ENCODE measurements around the gene LGALS8. TPM values are rescaled to one million over a fixed set of nuclear protein-coding genes. Genes with fewer than 3 reads are reported as not detected.
"Not testable (repeated sequence)": the region's sequence is repeated elsewhere in the genome, so short reads cannot be mapped to it uniquely, and the experiment has no call there.

The LGALS8 gene
- total RNA-seq = 66.0 TPM

DNA sequence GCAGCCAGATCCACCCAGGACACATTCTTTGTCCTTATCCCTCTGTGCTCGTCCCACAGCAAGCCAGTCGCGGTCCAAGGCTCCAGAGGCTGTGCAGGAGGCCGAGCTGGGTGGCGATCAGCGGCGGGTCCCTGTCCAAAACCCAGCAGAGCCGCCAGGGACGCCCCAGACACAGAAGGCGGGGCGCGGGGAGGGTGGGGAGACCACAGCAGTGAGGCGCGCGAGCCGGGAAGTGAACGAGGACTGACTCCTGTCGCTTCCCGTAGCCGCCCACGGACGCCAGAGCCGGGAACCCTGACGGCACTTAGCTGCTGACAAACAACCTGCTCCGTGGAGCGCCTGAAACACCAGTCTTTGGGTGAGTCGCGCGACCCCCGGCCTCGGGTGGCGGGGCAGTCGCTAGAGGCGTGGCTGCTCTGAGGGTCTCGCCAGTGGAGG lies at the start of gene LGALS8:
Gene LGALS8, plus strand, starts transcription at position 279 of the 438 bp plus-strand sequence. CDS start 2,089 bp downstream, outside the sequence.
- DNase-seq (ENCODE audit: low spot score in 2 of 2) (peak; percentile 71 to 84), FAIRE-seq (no peak)

DNA sequence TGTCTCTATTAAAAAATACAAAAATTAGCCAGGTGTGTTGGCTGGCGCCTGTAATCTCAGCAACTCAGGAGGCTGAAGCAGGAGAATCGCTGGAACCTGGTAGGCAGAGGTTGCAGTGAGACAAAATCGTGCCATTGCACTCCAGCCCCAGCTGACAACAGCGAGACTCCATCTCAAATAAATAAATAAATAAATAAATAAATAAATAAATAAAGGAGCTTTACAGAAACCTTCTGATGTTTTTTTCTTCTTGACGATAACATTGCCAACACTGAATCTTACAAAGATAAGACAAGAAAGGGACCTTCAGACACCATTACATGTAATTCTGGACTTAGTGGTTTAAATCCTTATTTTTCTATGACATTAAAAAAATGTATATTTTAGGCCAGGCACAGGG lies 47.8 kb upstream of the LGALS8 start:
- DNase-seq (ENCODE audit: low spot score in 2 of 2) (no peak), FAIRE-seq (no peak)

DNA sequence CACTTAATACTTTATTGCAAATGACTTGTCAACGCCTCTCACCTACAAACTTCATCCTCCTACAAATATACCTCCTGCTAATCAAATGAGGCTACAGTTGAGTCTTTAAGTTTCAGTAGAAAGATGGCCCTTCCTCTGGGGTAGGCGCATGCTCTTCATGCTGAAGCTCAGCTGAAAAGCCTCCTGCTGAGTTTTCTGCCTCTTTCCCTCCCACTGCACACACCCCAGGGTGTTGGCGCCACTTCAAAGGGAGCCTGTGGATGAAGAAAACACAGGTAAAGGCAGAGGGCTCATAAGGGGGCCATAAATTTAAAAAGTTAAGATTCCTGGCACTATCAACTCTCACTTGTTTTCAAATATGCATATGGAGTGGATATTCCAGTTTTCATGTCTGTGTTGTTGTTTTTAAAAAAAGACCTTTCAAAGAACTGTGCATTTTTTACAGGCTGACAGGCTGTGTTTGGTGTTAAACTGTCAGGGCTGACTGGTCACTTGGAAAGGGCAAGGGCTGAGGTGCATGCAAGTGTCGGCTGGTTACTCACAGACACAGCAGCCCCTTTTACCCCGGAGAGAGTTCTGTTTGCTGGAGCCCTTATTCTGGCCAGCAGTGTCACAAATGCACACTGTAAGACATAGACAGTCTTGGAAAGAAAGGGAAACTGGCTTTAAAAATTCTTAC lies 42.9 kb upstream of the LGALS8 start:
- no peak for DNase-seq (ENCODE audit: low spot score in 2 of 2)

DNA sequence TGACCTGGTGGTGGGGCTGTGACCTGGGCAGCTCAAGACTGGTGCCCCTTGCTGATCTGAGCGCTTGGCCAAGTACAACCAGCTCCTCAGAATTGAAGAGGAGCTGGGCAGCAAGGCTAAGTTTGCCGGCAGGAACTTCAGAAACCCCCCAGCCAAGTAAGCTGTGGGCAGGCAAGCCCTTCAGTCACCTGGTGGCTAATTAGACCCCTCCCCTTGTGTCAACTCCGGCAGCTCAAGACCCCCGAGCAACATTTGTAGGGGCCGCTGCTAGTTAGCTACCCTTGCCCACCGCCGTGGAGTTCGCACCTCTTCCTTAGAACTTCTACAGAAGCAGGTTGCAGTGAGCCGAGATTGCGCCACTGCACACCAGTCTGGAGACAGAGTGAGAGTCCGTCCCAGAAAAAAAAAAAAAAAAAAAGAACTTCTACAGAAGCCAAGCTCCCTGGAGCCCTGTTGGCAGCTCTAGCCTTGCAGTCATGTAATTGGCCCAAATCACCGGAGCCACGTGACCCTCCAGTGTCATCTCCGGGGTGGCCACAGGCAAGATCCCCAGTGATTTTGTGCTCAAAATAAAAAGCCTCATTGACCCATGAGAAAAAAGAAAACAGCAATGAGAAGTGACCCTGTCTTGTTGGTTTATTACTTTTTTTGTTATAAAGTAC lies 39.3 kb upstream of the LGALS8 start:
- no peak for DNase-seq (ENCODE audit: low spot score in 2 of 2)
- FAIRE-seq = no peak

More for the DNA sequence above, 42.9 kb upstream of the LGALS8 start:
- FAIRE-seq = no peak

DNA sequence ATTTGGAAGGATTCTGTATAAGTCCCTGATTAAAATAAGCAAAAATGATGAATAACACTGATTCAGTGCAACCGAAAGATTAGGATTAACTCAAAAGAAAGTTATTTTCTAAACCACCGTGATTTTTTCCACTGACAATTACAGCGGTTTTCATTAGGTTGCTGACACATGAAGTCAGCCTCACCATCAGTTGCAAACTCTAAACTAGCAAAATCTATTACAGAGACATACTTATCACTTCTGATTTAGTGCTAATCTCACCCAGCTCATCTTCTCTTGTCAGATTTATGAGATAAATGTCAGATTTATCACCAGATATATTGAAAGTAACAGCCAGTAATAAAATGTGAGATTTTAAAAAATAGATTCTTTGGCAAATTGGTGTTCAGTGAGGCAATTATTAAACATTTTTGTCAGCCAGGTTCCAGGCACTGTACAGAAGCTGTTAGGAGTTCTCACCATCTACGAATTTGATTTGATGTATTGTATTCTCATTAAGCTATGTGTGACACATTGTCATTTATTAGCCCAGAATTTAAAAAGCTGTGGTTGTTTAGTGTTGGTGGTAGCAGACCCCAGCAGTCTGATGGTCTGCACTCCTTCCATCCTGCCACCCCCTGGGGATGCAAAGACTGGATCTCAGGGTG lies 37.3 kb upstream of the LGALS8 start:
- DNase-seq (ENCODE audit: low spot score in 2 of 2) (no peak), FAIRE-seq (no peak)

DNA sequence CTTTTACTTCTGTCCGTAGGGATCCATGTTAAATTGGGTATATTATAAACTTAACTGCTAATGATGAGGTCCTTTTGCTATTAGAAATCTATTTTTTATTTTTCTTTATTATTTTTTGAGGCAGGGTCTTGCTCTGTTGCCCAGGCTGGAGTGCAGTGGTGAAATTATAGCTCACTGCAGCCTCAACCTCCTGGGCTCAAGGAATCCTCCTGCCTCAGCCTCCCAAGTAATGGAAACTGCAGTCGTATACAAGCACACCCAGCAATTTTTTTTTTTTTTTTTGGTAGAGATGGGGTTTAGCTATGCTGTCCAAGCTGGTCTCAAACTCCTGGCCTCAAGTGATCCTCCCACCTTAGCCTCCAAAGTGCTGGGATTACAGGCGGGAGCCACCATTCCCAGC lies 34.6 kb upstream of the LGALS8 start:
- DNase-seq (ENCODE audit: low spot score in 2 of 2); FAIRE-seq: not testable (repeated sequence)

DNA sequence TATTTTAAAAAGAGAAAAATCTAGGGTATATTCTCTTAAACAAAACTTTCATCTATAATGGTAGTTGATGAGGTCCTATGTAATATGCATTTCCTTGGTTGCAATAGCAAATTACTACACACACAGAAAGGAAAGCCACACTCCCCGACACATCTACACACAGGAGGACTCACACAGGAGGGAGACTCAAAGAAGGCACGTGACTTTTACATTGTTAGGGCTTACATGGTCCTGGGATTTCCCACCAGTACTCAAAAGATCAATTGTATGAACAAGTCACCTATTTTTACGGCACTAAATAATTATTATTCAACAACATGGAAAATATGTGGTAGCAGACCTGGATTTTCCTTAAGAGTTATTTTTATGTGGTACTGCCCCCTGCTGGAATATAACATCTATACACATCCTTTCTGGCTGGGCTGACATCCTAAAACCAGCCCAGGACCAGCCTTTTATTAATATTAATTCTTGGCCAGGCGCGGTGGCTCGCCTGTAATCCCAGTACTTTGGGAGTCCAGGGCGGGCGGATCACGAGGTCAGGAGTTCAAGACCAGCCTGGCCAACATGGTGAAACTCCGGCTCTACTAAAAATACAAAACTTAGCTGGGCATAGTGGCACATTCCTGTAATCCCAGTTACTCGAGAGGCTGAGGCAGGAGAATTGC lies 33.9 kb upstream of the LGALS8 start:
- FAIRE-seq = no peak
- peak; percentile 34 to 49 for DNase-seq (ENCODE audit: low spot score in 2 of 2)

DNA sequence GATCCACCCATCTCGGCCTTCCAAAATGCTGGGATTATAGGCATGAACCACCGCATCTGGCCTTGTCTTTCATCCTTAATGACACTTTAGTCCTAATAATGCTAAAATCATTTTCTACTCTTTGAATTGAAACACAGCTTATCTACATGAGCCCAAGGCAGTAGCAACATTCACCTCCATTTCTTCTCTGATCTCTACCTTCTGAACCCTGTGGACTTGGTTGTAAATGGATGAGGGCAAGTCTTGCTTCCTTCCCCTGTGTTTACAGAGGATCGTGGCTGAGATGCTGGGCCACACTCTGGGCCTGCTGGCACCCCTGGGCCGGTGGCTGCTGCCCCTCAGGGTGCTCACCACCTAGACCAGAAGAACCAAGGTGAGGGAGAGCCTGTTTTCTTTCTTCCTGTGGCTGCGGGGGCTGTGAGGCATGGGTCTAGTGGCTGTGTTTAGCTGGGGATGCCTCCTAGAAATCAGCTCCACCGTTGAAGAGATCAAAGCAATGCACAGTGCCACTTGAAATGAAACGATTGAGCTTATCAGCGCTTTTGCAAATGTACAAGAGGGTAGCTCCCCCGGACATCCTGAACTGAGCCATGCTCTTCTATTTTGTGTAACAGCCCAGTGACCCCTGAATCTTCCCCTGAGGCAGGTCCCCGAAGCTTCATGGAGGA lies 32.2 kb upstream of the LGALS8 start:
- DNase-seq (ENCODE audit: low spot score in 2 of 2) (no peak), FAIRE-seq (no peak)

DNA sequence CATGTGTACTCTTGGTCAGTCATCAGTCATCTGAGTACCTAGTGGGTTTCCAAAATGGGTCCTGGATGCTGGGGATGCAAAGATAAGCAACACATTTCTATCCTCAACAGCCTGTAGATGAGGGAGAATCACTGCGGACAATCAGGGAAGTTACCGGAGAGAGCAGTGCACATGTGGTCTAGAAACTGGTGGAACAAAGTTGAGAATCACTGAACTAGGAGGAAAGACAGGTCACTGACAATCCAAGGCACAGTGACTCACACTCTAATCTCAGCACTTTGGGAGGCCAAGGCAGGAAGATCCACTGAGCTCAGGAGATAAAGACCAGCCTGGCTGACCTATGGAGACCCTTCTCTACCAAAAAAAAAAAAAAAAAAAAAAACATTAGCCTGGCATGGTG lies 31.4 kb upstream of the LGALS8 start:
- DNase-seq (ENCODE audit: low spot score in 2 of 2) (no peak), FAIRE-seq (no peak)

DNA sequence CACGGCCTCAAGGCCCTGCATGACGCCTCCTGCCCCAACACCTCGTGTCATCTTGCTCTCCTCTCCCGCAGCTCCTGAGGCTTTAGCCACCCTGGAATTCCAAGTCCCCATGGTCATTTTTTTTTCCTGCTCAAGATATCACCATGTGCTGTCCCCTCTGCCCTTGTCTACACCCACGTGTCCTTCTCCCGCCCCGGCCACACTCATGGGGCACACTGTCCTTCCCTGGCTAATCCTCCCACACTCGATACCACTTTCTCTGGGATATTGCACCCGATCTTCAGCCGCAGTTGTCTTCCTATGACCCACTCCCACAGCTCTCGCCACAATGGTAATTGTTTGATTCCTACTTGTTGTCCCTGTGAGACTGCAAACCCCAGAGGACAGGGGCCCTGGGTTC lies 29.7 kb upstream of the LGALS8 start:
- DNase-seq (ENCODE audit: low spot score in 2 of 2) (no peak), FAIRE-seq (no peak)

DNA sequence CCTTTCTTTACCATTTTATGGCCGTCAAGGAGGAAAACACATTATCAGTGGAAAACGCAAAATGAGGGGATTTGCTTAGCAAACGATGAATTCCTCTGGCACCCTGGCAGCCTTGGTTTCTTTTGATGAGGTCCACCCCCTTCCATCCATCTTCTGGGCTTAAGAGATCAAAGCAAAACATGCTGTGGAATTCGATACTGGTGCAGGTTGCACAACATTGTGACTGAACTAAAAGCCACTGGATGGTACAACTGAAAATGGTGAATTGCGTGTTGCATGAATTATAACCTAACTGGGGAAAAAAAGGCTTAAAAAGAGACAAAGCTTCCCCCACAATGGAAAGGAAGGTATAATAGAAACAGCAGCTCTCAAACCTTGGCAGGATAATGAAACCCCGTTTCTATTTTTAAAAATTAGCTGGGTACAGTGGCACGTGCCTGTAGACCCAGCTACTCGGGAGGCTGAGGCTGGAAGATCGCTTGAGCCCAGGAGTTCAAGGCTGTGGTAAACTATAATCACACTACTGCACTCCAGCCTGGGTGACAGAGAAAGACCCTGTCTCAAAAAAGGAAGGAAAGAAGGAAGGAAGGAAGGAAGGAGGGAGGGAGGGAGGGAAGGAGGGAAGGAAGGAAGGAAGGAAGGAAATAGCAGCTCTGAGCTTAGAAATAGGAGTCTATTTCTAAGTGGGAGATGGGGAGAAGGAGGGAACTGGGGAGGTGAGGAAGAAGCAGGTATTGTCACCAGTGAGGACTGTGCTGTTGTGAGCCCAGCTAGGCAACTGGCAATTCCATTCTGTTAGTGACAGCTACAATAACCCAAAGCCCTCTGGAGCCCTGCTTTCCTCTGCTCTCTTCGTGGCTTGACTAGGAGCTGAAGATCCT lies 29.0 kb upstream of the LGALS8 start:
- DNase-seq (ENCODE audit: low spot score in 2 of 2) (no peak), FAIRE-seq (no peak)

DNA sequence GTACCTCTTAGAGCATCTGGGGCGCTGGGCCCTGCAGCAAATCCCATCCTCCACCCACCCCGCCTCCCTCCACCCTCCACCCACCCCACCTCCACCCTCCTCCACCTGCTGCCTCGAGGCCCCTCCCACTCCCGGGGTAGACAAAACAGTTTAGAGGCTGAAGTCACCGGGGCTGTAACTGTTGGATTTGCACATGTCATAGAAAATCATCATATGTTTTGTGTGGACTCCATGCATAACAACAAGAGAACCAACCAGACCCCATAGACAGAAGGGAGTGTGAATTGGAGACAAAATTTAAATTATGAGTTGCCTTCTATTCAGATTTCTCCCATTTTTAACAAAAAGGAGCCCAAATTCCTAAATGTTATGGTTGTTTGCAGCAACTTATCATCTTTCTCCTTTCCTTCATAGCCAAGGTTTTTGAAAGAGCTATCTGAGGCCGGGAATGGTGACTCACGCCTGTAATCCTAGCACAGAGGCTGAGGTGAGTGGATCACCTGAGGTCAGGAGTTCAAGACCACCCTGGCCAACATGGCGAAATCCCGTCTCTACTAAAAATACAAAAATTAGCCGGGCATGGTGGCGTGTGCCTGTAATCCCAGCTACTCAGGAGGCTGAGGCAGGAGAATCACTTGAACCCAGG lies 28.2 kb upstream of the LGALS8 start:
- FAIRE-seq (no peak), DNase-seq (ENCODE audit: low spot score in 2 of 2) (no peak)

DNA sequence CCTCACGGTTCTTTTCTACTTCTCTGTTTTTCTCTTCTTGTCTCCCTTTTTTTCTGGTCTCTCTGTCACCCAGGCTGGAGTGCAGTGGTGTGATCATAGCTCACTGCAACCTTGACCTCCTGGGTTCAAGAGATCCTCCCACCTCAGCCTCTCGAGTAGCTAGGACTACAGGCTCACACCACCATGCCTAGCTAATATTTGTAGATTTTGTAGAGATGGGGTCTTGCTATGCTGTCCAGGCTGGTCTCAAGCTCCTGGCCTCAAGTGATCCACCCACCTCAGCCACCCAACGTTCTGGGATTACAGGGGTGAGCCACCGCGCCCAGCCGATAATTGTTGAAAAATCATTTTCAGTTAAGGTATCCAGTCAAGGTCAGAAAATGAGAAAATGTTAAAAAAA lies 25.9 kb upstream of the LGALS8 start:
- DNase-seq (ENCODE audit: low spot score in 2 of 2) (no peak), FAIRE-seq (no peak)

DNA sequence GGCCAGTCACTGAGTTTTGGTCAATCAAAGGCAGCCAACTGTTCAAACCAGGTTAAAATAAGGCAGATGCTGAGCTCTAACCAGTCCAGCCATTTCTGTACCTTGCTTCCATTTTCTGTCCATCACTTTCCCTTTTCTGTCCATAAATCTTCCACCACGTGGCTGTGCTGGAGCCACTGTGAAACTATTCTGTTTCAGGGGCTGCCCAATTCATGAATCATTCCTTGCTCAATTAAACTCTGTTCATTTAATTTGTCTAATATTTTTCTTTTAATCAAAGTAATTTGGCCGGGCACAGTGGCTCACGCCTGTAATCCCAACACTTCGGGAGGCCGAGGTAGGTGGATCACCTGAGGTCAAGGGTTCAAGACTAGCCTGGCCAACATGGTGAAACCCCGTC lies 22.7 kb upstream of the LGALS8 start:
- FAIRE-seq = no peak
- no peak for DNase-seq (ENCODE audit: low spot score in 2 of 2)

DNA sequence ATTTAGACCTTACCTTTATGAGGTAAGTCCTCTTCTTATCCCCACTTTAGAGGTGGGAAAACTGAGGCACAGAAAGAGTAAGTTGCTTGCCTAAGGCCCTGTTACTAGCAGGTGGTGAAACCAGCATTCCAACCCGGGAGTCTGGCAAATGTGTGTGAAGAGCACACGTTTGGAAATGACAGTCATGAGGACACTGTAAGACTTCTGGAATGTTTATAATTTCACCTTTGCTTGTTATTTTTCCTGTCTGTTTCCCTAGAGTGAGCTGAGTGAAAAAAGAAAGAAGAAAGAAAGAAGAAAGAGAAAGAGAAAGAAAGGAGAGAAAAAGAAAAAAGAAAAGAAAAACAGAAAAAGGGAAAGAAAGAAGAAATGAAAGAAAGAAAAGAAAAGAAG lies 21.2 kb upstream of the LGALS8 start:
- DNase-seq (ENCODE audit: low spot score in 2 of 2) = no peak
- FAIRE-seq = no peak

DNA sequence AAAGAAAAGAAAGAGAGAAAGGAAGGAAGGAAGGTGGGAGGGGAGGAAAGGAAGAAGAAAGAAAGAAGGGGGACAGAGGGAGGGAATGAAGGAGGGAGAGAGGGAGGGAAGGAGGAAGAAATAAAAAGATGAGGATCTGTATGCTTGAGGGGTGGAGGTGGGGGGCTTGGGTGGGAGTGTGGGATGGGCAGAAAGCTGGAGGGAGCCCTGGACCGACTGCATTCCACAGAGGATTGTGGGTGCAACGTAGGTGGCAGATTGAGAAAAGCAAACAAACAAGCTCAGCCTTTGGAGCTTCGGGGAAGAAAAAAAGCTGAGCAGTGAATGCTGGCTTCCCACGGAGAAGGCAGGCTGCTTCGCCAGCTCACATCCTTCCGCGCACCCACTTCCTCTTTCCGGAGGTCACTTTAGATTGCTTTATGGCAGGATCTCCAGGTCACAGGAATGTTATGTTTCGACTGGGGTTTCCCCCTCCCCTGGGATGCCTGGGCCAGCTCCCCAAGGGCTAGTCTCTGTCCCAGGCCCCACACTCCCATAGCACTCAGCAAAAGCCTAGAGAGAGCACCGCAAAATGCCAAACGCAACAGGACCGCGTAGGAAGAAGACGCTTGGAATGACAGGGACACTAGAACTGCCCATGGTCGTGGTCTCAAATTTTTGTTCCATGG lies 20.7 kb upstream of the LGALS8 start:
- FAIRE-seq (no peak), DNase-seq (ENCODE audit: low spot score in 2 of 2) (peak in 1 of 2 donors; percentile 47)

DNA sequence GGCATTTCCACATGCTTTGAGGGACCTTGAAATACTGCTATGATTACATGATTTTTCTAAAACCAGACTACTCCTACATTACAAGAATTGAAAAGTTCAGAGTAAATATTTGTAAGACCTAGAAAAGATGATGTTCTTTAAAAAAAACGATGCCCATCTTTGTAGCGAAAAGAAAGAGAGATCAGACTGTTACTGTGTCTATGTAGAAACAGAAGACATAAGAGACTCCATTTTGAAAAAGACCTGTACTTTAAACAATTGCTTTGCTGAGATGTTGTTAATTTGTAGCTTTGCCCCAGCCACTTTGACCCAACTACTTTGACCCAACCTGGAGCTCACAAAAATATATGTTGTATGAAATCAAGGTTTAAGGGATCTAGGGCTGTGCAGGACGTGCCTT lies 19.4 kb upstream of the LGALS8 start:
- DNase-seq (ENCODE audit: low spot score in 2 of 2); FAIRE-seq: not testable (repeated sequence)

DNA sequence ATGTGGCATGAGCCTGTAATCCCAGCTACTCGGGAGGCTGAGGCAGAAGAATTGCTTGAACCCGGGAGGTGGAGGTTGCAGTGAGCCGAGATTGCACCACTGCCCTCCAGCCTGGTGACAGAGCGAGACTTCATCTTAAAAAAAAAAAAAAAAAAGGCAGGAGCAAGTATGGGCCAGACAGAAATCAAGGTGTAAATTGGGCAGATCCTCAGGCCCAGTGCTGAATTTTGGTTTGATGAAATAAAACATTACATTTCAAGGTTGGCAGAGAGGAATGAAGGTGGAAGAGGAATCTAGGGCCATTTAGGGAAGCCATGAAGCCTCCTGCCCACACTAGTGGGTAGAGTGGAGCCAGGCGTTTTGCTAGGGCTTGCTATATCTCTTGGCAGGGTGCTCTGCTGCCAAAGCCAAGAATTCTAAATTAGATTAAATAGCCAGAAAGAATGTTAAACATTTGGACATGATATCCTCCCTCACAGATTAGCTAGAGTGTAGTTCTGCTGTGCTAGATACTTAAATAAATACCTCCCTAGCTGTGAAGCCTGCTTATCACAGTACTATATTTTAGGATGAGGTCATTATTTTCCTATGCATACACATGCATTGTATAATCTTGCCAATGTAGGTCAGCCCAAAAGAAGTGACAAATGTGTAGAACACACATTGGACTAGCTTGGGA lies 16.6 kb upstream of the LGALS8 start:
- DNase-seq (ENCODE audit: low spot score in 2 of 2) = no peak

More for the DNA sequence above, 16.6 kb upstream of the LGALS8 start:
- no peak for FAIRE-seq

Data from frontal cortex (tissue), 4 donors.